RWPE2 (cell line): ENCODE data around the gene PLCG2.
"Not testable (repeated sequence)": the region's sequence is repeated elsewhere in the genome, so short reads cannot be mapped to it uniquely, and the experiment has no call there.

Experiments
- ATAC-seq: fragments of 200-7000 bp; cut with Tn5 transposase; 3 replicates; pipeline ENCODE4 v1.9.1; 2021; ENCODE audit warnings: low read depth
- DNase-seq: peaks from one replicate; pipeline ENCODE4 v3.0.0-alpha.2; 2020; ENCODE audit warnings: low spot score
- H3K27ac ChIP-seq: fragments of 450-650 bp; 2 replicates; pipeline ENCODE4 v1.5.1; 2017; ENCODE audit warnings: mild to moderate bottlenecking; ENCODE audit not compliant: poor library complexity, severe bottlenecking
- H3K27me3 ChIP-seq: fragments of 250-450 bp; sonication (Bioruptor Pico); 2 replicates; pipeline ENCODE4 v1.5.1; 2021; ENCODE audit warnings: mild to moderate bottlenecking, moderate library complexity; ENCODE audit not compliant: insufficient read depth, poor library complexity, severe bottlenecking
- H3K36me3 ChIP-seq: fragments of 250-450 bp; sonication (Bioruptor Pico); 2 replicates; pipeline ENCODE4 v1.5.1; 2020; ENCODE audit warnings: low read depth, mild to moderate bottlenecking, moderate library complexity
- H3K4me1 ChIP-seq: fragments of 250-450 bp; sonication (Bioruptor Pico); 2 replicates; pipeline ENCODE4 v1.5.1; 2021; ENCODE audit warnings: mild to moderate bottlenecking, moderate library complexity; ENCODE audit not compliant: insufficient read depth, poor library complexity, severe bottlenecking
- H3K4me3 ChIP-seq: fragments of 250-450 bp; sonication (Bioruptor Pico); 2 replicates; pipeline ENCODE4 v1.5.1; 2021; ENCODE audit warnings: mild to moderate bottlenecking, moderate library complexity; ENCODE audit not compliant: severe bottlenecking
- H3K9me3 ChIP-seq: fragments of 250-450 bp; sonication (Bioruptor Pico); 2 replicates; pipeline ENCODE4 v1.5.1; 2021; ENCODE audit warnings: mild to moderate bottlenecking, moderate library complexity; ENCODE audit not compliant: severe bottlenecking
- CTCF ChIP-seq: fragments of 450-650 bp; IDR thresholded peaks from one replicate; pipeline ENCODE4 v1.5.1; 2017; ENCODE audit warnings: mild to moderate bottlenecking, moderate library complexity; ENCODE audit not compliant: poor library complexity, severe bottlenecking

PLCG2 gene

DNA sequence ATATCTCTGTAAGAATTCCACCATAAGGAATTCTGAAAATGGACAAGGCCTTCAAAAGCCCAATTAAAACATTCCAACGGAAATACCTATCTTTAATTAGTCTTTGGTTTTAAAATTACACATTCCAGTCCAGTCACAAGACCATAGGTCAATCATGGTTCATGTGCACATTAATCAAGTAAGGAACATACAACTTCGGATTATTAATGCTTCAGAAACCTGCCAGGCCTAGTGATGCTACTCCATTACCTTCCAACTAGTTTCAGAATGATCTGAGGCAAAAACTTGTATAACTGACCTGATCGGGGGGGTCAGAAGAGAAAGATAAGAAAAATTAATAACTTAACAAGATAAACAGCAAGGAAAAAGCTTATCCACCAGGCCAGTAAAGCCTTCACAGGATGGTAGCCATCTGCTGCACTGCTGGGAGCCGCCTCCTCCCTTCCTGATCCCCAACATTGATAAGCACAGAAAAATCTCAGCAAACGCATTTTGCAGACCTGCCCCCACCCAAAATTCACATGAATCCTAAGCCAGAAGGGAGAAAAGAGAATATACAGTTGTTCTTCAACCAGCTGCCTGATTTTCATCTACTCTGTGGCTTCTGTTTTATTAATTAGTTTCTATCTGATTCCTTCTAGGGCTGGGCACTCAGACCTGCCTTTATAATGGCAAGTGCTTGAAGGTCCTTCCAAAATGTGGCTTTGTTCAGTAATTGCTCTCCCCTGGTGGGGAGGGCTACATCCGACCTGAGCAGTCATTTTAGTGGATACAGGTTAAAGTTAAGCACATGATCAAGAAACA, 226.1 kb downstream of the PLCG2 start:
- H3K27me3 ChIP-seq = no peaks in the 10 kb centered on the region
- H3K27ac ChIP-seq = no peak overlapping the region
- H3K9me3 ChIP-seq = no peaks in the 10 kb centered on the region
- H3K4me3 ChIP-seq = no peak overlapping the region
- no peak for TF ChIP-seq CTCF
- ATAC-seq (no peak), DNase-seq (no peak)
- H3K36me3 ChIP-seq = peaks cover 46% of the 10 kb centered on the region
- peaks cover 1% of the 10 kb centered on the region for H3K4me1 ChIP-seq

- no peak for ATAC-seq
- Histone ChIP-seq H3K36me3 (peaks cover 43% of the 10 kb centered on the region), H3K27me3 (no peaks in the 10 kb centered on the region), H3K27ac (no peak overlapping the region), H3K4me1 (peaks cover 7% of the 10 kb centered on the region), H3K9me3 (no peaks in the 10 kb centered on the region), H3K4me3 (no peak overlapping the region)
- no peak for TF ChIP-seq CTCF
- DNase-seq = no peak
Observed at GRCh38 chr16:82006036-82006435, 226.9 kb downstream of the PLCG2 start.

- TF ChIP-seq CTCF = no peak
- Histone ChIP-seq H3K4me1 (peaks cover 7% of the 10 kb centered on the region), H3K36me3 (peaks cover 43% of the 10 kb centered on the region), H3K27me3 (no peaks in the 10 kb centered on the region), H3K9me3 (no peaks in the 10 kb centered on the region), H3K4me3 (no peak overlapping the region), H3K27ac (no peak overlapping the region)
- ATAC-seq (no peak), DNase-seq (no peak)
Observed at GRCh38 chr16:82007189-82007588, 228.1 kb downstream of the PLCG2 start.

- no peaks in the 10 kb centered on the region for H3K27me3 ChIP-seq
- no peak overlapping the region for H3K4me3 ChIP-seq
- DNase-seq (no peak), ATAC-seq (no peak)
- TF ChIP-seq CTCF = no peak
- peaks cover 7% of the 10 kb centered on the region for H3K4me1 ChIP-seq
- H3K36me3 ChIP-seq = peaks cover 29% of the 10 kb centered on the region
- H3K27ac ChIP-seq = no peak overlapping the region
- no peaks in the 10 kb centered on the region for H3K9me3 ChIP-seq
Observed at GRCh38 chr16:82008957-82009592, 230.0 kb downstream of the PLCG2 start.

- H3K4me3 ChIP-seq, H3K9me3 ChIP-seq, DNase-seq, ATAC-seq, H3K27ac ChIP-seq, H3K27me3 ChIP-seq, H3K4me1 ChIP-seq: not testable (repeated sequence)
- H3K36me3 ChIP-seq = peaks cover 29% of the 10 kb centered on the region
Observed at GRCh38 chr16:82009789-82010188, 230.7 kb downstream of the PLCG2 start.
